NCI-H526 treated with DMSO at 0.1 percent for 48 hours (cell line): ENCODE data around the gene GALK1.
"Not testable (repeated sequence)": the region's sequence is repeated elsewhere in the genome, so short reads cannot be mapped to it uniquely, and the experiment has no call there.

Experiments
- DNase-seq: peaks from one replicate; lab custom pipeline; 2025; lab: John Stamatoyannopoulos, UW

GALK1 gene

GRCh38 chr17:75763613-75764416 lies 1.2 kb downstream of the GALK1 start:
- no peak for DNase-seq

DNA sequence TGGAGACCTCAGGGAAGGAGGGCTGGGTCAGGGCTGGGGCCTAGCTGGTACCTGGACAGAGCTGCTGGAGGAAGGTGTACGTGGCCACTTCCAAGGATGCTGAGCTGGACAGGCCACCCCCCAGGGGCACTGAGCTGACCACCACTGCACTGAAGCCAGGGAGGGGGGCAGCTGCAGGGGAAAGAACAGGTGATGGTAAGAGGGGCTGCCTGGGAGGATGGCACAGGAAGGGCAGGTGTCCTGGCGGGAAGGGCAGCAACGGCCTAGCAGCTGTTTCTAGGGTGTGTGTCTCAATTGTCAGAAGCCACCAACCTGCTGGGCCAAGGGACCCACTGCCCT lies 1.8 kb downstream of the GALK1 start:
- DNase-seq: no peak

- DNase-seq: no peak
Observed at GRCh38 chr17:75762513-75763268, 2.3 kb downstream of the GALK1 start.

- DNase-seq: not testable (repeated sequence)
Observed at GRCh38 chr17:75759978-75760640, 4.9 kb downstream of the GALK1 start.

- no peak for DNase-seq
Observed at GRCh38 chr17:75759457-75759856, 5.5 kb downstream of the GALK1 start.

GRCh38 chr17:75758131-75758905 lies 6.7 kb downstream of the GALK1 start:
- DNase-seq: no peak

GRCh38 chr17:75757086-75757681 lies 7.8 kb downstream of the GALK1 start:
- DNase-seq: no peak

DNA sequence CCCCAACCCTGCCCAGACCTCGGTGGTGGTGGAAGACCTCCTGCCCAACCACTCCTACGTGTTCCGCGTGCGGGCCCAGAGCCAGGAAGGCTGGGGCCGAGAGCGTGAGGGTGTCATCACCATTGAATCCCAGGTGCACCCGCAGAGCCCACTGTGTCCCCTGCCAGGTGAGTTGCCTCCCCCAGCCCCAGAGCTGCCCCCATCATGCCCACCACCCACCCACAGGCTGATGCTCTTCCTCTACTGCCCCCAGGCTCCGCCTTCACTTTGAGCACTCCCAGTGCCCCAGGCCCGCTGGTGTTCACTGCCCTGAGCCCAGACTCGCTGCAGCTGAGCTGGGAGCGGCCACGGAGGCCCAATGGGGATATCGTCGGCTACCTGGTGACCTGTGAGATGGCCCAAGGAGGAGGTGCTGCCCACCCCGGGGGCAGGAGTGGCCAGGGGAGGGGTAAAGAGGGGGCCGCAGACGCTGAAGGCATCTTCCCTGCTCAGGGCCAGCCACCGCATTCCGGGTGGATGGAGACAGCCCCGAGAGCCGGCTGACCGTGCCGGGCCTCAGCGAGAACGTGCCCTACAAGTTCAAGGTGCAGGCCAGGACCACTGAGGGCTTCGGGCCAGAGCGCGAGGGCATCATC lies 8.4 kb downstream of the GALK1 start:
- DNase-seq: no peak

DNA sequence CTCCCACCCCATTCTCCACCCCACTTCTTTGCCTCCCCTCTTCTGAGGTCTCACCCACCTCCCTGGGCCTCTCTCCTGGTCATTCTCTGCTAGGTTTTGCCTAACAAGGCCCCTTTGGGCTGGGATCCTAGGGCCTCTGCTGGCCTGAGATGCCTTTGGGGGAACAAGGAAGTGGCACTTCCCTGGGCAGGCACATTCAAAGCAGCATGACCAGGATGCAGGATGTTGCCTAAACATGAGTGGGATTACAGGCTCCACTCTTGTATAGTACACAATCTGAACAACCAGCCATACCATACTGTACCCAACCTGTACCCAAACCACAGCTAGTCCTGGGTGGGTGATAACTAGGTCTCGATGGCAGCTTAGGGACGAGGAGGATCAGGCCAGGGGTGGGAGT lies 9.0 kb downstream of the GALK1 start:
- DNase-seq: no peak

- DNase-seq: no peak
Observed at GRCh38 chr17:75755205-75755901, 9.6 kb downstream of the GALK1 start.

GRCh38 chr17:75754378-75755204 lies 10.4 kb downstream of the GALK1 start:
- DNase-seq: no peak

DNA sequence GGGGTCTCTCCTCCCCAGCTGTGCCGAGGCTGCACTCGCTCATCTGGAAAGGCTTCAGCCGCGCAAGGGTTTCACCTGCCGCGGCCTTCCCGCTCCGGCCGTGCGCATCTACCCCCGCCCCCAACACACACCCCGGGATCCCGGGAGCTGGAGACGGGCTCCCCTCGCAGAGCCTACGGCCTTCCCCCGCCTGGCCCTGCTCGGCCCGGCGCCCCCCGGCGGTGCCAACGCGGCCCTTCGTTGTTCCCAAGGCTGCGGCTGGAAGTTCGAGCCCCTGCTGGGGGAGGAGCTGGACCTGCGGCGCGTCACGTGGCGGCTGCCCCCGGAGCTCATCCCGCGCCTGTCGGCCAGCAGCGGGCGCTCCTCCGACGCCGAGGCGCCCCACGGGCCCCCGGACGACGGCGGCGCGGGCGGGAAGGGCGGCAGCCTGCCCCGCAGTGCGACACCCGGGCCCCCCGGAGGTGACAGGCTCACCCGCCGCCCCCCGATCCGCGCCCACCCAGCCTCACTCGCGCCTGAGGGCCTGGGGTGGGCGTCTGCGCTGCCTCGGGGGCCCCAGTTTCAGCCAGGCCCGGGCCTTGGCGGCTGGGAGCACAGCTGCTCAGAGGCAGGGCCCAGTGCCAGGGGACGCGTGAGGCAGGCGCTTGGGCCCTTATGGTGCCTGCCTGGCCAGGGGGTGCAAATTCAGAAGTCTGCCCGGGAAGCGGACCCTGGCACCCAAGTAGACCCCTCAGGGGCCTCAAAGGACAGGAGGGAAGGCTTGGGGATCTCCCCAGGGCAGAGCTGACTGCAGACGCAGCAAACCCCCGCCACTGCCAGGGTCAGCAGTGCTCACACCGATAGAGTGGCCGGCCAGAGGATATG lies 11.2 kb downstream of the GALK1 start:
- peak; percentile 43 for DNase-seq

- no peak for DNase-seq
Observed at GRCh38 chr17:75752802-75753513, 12.0 kb downstream of the GALK1 start.

GRCh38 chr17:75752405-75752709 lies 12.6 kb downstream of the GALK1 start:
- DNase-seq: no peak

GRCh38 chr17:75751676-75752404 lies 13.2 kb downstream of the GALK1 start:
- DNase-seq: no peak

GRCh38 chr17:75750661-75751423 lies 14.2 kb downstream of the GALK1 start:
- no peak for DNase-seq
